Neuronal stem cell (in vitro differentiated cells): Measurements from ENCODE around the gene CABP4.
A peak's percentile ranks its signal among the peaks of the same experiment; 100 is the strongest.

Experiments
- DNase-seq: peaks from one replicate; pipeline ENCODE4 v3.0.0-alpha.2; 2013; ENCODE audit warnings: low spot score
- H2AFZ ChIP-seq: one replicate; pipeline ENCODE4 v1.6.1; 2013; ENCODE audit warnings: mild to moderate bottlenecking, low read length, inconsistent platforms
- H2AK5ac ChIP-seq: 2 replicates; pipeline ENCODE4 v1.6.1; 2013; ENCODE audit warnings: low read depth, mild to moderate bottlenecking, inconsistent platforms, low read length, moderate library complexity, mixed read lengths
- H2BK120ac ChIP-seq: 2 replicates; pipeline ENCODE4 v1.6.1; 2013; ENCODE audit warnings: low read depth, mild to moderate bottlenecking, inconsistent platforms, low read length, moderate library complexity, mixed read lengths
- H2BK12ac ChIP-seq: one replicate; pipeline ENCODE4 v1.6.1; 2013; ENCODE audit warnings: low read length, inconsistent platforms
- H2BK15ac ChIP-seq: 2 replicates; pipeline ENCODE4 v1.6.1; 2013; ENCODE audit warnings: mild to moderate bottlenecking, low read length, inconsistent platforms, mixed read lengths
- H2BK5ac ChIP-seq: one replicate; pipeline ENCODE4 v1.6.1; 2013; ENCODE audit warnings: inconsistent platforms, mild to moderate bottlenecking, low read length, moderate library complexity
- H3K14ac ChIP-seq: one replicate; pipeline ENCODE4 v1.6.1; 2013; ENCODE audit warnings: low read length, inconsistent platforms
- H3K18ac ChIP-seq: 2 replicates; pipeline ENCODE4 v1.6.1; 2013; ENCODE audit warnings: low read length, inconsistent platforms
- H3K23ac ChIP-seq: 2 replicates; pipeline ENCODE4 v1.6.1; 2013; ENCODE audit warnings: low read depth, mild to moderate bottlenecking, mixed read lengths, low read length, inconsistent platforms; ENCODE audit not compliant: poor library complexity
- H3K27ac ChIP-seq: replicated peaks from 3 replicates; pipeline ENCODE4 v1.5.1; 2013; ENCODE audit warnings: low read length, inconsistent platforms
- H3K27me3 ChIP-seq, 3 experiments: 2 replicates each; pipeline ENCODE4 v1.6.1; 2013; ENCODE audit warnings: low read length in 3 of 3, mild to moderate bottlenecking in 2 of 3, inconsistent platforms in 1 of 3, low read depth in 1 of 3, mixed read lengths in 1 of 3, moderate library complexity in 1 of 3; ENCODE audit not compliant: control insufficient read depth in 3 of 3, insufficient read depth in 3 of 3
- H3K36me3 ChIP-seq, 2 donors: replicated peaks in 1 of 2; 2 replicates each; pipeline ENCODE4 v1.6.1; 2013; ENCODE audit warnings: low read length in 2 of 2; ENCODE audit not compliant: control insufficient read depth in 2 of 2, insufficient read depth in 2 of 2
- H3K4ac ChIP-seq: 2 replicates; pipeline ENCODE4 v1.6.1; 2013; ENCODE audit warnings: inconsistent platforms, mild to moderate bottlenecking, low read length, moderate library complexity
- H3K4me1 ChIP-seq, 2 donors: 1 replicate in 1 of 2; 2 replicates in 1 of 2; pipeline ENCODE4 v1.6.1; 2013; ENCODE audit warnings: low read length in 2 of 2, low read depth in 1 of 2; ENCODE audit not compliant: control insufficient read depth in 2 of 2, insufficient read depth in 1 of 2
- H3K4me2 ChIP-seq: one replicate; pipeline ENCODE4 v1.6.1; 2013; ENCODE audit warnings: mild to moderate bottlenecking, low read length, inconsistent platforms; ENCODE audit not compliant: insufficient read depth, poor library complexity, severe bottlenecking
- H3K4me3 ChIP-seq, 2 donors: 2 replicates each; pipeline ENCODE4 v1.5.1; 2013; ENCODE audit warnings: low read length in 2 of 2, mild to moderate bottlenecking in 2 of 2, inconsistent platforms in 1 of 2, moderate library complexity in 1 of 2
- H3K79me1 ChIP-seq: one replicate; pipeline ENCODE4 v1.6.1; 2013; ENCODE audit warnings: low read depth, mild to moderate bottlenecking, inconsistent platforms, low read length, moderate library complexity
- H3K9ac ChIP-seq: one replicate; pipeline ENCODE4 v1.6.1; 2013; ENCODE audit warnings: mild to moderate bottlenecking, low read depth, low read length, inconsistent platforms; ENCODE audit not compliant: poor library complexity
- H3K9me3 ChIP-seq, 2 donors: replicated peaks in 1 of 2; 2 replicates each; pipeline versions ENCODE3 to v1.6.1; 2013; ENCODE audit warnings: low read length in 2 of 2, mild to moderate bottlenecking in 2 of 2, inconsistent platforms in 1 of 2, low read depth in 1 of 2, mixed read lengths in 1 of 2, moderate library complexity in 1 of 2; ENCODE audit not compliant: control insufficient read depth in 2 of 2, insufficient read depth in 1 of 2
- H4K8ac ChIP-seq: one replicate; pipeline ENCODE4 v1.6.1; 2013; ENCODE audit warnings: low read depth, mild to moderate bottlenecking, inconsistent platforms, low read length, moderate library complexity
- H4K91ac ChIP-seq: one replicate; pipeline ENCODE4 v1.6.1; 2013; ENCODE audit warnings: low read length, low read depth, mild to moderate bottlenecking, inconsistent platforms; ENCODE audit not compliant: poor library complexity
- WGBS, 2 donors: extraction: QIAGEN DNeasy Blood & Tissue Kit; methylation state at CpG; one replicate each; pipeline ENCODE4 v1.1.7; 2013; ENCODE audit warnings: missing lambda C conversion rate in 2 of 2, mixed read lengths in 1 of 2; ENCODE audit not compliant: insufficient read length in 2 of 2, insufficient replicate concordance in 1 of 2; ENCODE audit errors: extremely low coverage in 2 of 2; 5-methylcytosine and 5-hydroxymethylcytosine counted together

Gene CABP4

GRCh38 chr11:67432655-67433349, 22.4 kb upstream of the CABP4 start:
- Histone ChIP-seq H2BK12ac (no peak overlapping the region), H3K4me1 (peaks cover 6 to 10% of the 10 kb centered on the region in 2 donors), H2BK15ac (no peak overlapping the region), H3K4ac (no peak overlapping the region), H3K14ac (no peak overlapping the region), H2BK5ac (no peak overlapping the region), H2AFZ (no peak overlapping the region), H4K91ac (no peak overlapping the region), H3K18ac (no peak overlapping the region), H2AK5ac (no peak overlapping the region), H3K9me3 (no peaks in the 10 kb centered on the region), H3K27ac (no peak overlapping the region), H3K4me3 (no peak overlapping the region), H3K9ac (peak overlapping the region; percentile 44), H3K36me3 (peaks cover 34 to 70% of the 10 kb centered on the region in 2 donors), H4K8ac (no peak overlapping the region), H3K4me2 (no peak overlapping the region), H3K79me1 (peaks cover 7% of the 10 kb centered on the region), H3K27me3 (no peaks in the 10 kb centered on the region), H3K23ac (no peak overlapping the region), H2BK120ac (no peak overlapping the region)
- WGBS, 2 donors, result no CpG with 5 or more reads among the region's 22 CpGs
- DNase-seq, result no peak

DNA sequence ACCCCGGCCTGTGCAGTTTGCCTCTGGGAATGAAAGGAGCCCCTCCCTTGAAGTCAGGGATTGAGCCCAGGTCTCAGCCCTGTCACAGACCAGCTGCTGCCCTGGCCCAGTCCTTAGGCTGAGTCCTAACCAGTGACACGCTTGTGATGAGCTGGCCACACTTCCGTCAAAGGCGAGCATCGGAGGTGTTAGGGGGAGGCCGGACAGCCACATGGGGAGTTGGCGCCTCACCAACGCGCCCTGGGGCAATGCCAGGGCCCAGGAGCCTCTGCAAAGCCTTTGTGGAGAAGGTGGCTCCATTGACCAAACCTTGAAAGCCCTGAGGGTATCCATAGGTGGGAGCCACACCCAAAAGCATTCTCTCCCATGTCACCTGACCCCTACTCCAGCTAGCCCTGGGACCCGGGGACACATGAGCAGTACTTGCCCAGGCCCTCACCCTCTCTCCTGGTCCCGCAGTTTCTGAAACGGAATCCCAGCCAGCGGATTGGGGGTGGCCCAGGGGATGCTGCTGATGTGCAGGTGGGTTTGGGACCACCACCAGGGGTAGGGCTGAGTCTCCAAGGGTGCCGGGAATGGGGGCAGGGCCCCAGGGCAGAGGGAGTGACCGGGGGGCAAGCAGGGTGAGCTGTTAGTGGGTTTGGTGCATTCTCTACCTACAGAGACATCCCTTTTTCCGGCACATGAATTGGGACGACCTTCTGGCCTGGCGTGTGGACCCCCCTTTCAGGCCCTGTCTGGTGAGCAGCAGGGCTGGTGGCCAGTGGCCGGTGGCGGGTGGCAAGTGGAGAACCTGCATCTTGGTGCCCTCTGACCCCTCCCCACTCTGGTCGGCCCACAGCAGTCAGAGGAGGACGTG, 21.4 kb upstream of the CABP4 start:
- H3K27me3 ChIP-seq, result no peaks in the 10 kb centered on the region
- no peak for DNase-seq
- H3K9ac ChIP-seq, result peak overlapping the region; percentile 44
- H3K4me3 ChIP-seq, result no peak overlapping the region
- H3K4me2 ChIP-seq, result no peak overlapping the region
- H3K27ac ChIP-seq, result no peak overlapping the region
- H2BK120ac ChIP-seq, result no peak overlapping the region
- no peak overlapping the region for H2AFZ ChIP-seq
- no peak overlapping the region for H3K4ac ChIP-seq
- no CpG with 5 or more reads among the region's 22 CpGs for WGBS, 2 donors
- peak overlapping the region; percentile 13 for H2AK5ac ChIP-seq
- H2BK12ac ChIP-seq, result no peak overlapping the region
- no peak overlapping the region for H4K8ac ChIP-seq
- H3K14ac ChIP-seq, result no peak overlapping the region
- H3K18ac ChIP-seq, result no peak overlapping the region
- no peaks in the 10 kb centered on the region for H3K9me3 ChIP-seq
- H3K79me1 ChIP-seq, result peaks cover 5% of the 10 kb centered on the region
- H2BK15ac ChIP-seq, result no peak overlapping the region
- H3K4me1 ChIP-seq, result peaks cover 5 to 7% of the 10 kb centered on the region in 2 donors
- H3K23ac ChIP-seq, result no peak overlapping the region
- H4K91ac ChIP-seq, result no peak overlapping the region
- H2BK5ac ChIP-seq, result peak overlapping the region; percentile 39
- peaks cover 34 to 74% of the 10 kb centered on the region in 2 donors for H3K36me3 ChIP-seq

DNA sequence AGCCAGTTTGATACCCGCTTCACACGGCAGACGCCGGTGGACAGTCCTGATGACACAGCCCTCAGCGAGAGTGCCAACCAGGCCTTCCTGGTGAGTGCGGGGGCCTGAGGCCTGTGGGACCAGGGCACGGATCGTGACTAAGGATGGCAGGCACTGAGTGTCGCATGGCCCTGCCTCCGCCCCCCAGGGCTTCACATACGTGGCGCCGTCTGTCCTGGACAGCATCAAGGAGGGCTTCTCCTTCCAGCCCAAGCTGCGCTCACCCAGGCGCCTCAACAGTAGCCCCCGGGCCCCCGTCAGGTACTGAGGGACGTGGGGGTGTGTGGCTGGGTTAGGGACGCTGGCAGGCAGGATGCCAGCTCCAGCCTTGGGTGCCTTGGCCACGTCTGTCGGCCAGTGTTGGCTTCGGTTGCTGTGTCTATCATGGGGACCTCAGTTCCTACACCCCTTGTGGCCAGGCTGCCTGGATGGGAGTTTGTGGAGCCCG, 20.7 kb upstream of the CABP4 start:
- Histone ChIP-seq H4K91ac (no peak overlapping the region), H2BK15ac (no peak overlapping the region), H2BK120ac (no peak overlapping the region), H3K27ac (no peak overlapping the region), H3K23ac (peak overlapping the region; percentile 31), H2BK12ac (peak overlapping the region; percentile 73), H4K8ac (no peak overlapping the region), H3K36me3 (peaks cover 37 to 78% of the 10 kb centered on the region in 2 donors), H3K27me3 (peaks cover 0 to under 1% (median 0%) of the 10 kb centered on the region in 3 experiments), H3K9me3 (no peaks in the 10 kb centered on the region), H3K4me1 (peaks cover under 1 to 1% of the 10 kb centered on the region in 2 donors), H3K79me1 (peaks cover 2% of the 10 kb centered on the region), H3K9ac (peak overlapping the region; percentile 44), H2BK5ac (peak overlapping the region; percentile 35), H3K14ac (no peak overlapping the region), H2AFZ (no peak overlapping the region), H3K4me3 (no peak overlapping the region), H3K18ac (no peak overlapping the region), H3K4me2 (no peak overlapping the region), H2AK5ac (peak overlapping the region; percentile 13), H3K4ac (peak overlapping the region; percentile 53)
- WGBS, 2 donors, result no CpG with 5 or more reads among the region's 23 CpGs
- DNase-seq, result no peak
